WERI-Rb-1 (cell line): ENCODE measurements around the gene SIK3.

Experiments
- DNase-seq: peaks from one replicate; pipeline ENCODE4 v3.0.0-alpha.2; 2020
- H3K27ac ChIP-seq: fragments of 250-450 bp; sonication (Bioruptor Pico); 2 replicates; pipeline ENCODE4 v1.5.1; 2020; ENCODE audit warnings: mild to moderate bottlenecking, moderate library complexity
- H3K27me3 ChIP-seq: fragments of 250-450 bp; sonication (Bioruptor Pico); 2 replicates; pipeline ENCODE4 v1.5.1; 2021; ENCODE audit warnings: mild to moderate bottlenecking, low read depth, moderate library complexity; ENCODE audit not compliant: insufficient read depth, severe bottlenecking
- H3K36me3 ChIP-seq: fragments of 250-450 bp; sonication (Bioruptor Pico); 2 replicates; pipeline ENCODE4 v1.5.1; 2020; ENCODE audit warnings: mild to moderate bottlenecking, moderate library complexity
- H3K4me3 ChIP-seq: 2 replicates; pipeline ENCODE4 v1.5.1; 2011; ENCODE audit warnings: low read depth, mild to moderate bottlenecking, control low read depth, low read length
- H3K9me3 ChIP-seq: fragments of 250-450 bp; sonication (Bioruptor Pico); 2 replicates; pipeline ENCODE4 v1.5.1; 2021; ENCODE audit warnings: mild to moderate bottlenecking, moderate library complexity; ENCODE audit not compliant: severe bottlenecking
- CTCF ChIP-seq: IDR thresholded peaks from 2 replicates; pipeline ENCODE4 v1.5.1; 2011; ENCODE audit warnings: low read depth, mild to moderate bottlenecking, control low read depth, inconsistent platforms, low read length

SIK3 gene

GRCh38 chr11:117019871-117020270 lies 78.4 kb downstream of the SIK3 start:
- no peaks in the 10 kb centered on the region for H3K9me3 ChIP-seq
- no peaks in the 10 kb centered on the region for H3K27me3 ChIP-seq
- no peaks in the 10 kb centered on the region for H3K36me3 ChIP-seq
- TF ChIP-seq CTCF, result no peak
- H3K27ac ChIP-seq, result no peak overlapping the region
- H3K4me3 ChIP-seq, result no peak overlapping the region
- DNase-seq, result no peak

GRCh38 chr11:117017456-117017855 lies 80.8 kb downstream of the SIK3 start:
- no peak for TF ChIP-seq CTCF

GRCh38 chr11:117016747-117017146 lies 81.5 kb downstream of the SIK3 start:
- Histone ChIP-seq H3K9me3 (no peaks in the 10 kb centered on the region), H3K36me3 (no peaks in the 10 kb centered on the region), H3K27me3 (no peaks in the 10 kb centered on the region), H3K27ac (no peak overlapping the region), H3K4me3 (no peak overlapping the region)
- no peak for DNase-seq
- TF ChIP-seq CTCF, result no peak

More at GRCh38 chr11:117017456-117017855, 80.8 kb downstream of the SIK3 start:
- H3K4me3 ChIP-seq, result no peak overlapping the region
- no peaks in the 10 kb centered on the region for H3K9me3 ChIP-seq
- no peaks in the 10 kb centered on the region for H3K27me3 ChIP-seq
- no peaks in the 10 kb centered on the region for H3K36me3 ChIP-seq
- DNase-seq, result no peak
- H3K27ac ChIP-seq, result no peak overlapping the region

GRCh38 chr11:117016246-117016645 lies 82.0 kb downstream of the SIK3 start:
- Histone ChIP-seq H3K9me3 (no peaks in the 10 kb centered on the region), H3K36me3 (no peaks in the 10 kb centered on the region), H3K4me3 (no peak overlapping the region), H3K27ac (no peak overlapping the region), H3K27me3 (no peaks in the 10 kb centered on the region)
- no peak for TF ChIP-seq CTCF
- DNase-seq, result no peak

- DNase-seq, result no peak
- Histone ChIP-seq H3K4me3 (no peak overlapping the region), H3K27ac (no peak overlapping the region), H3K27me3 (no peaks in the 10 kb centered on the region), H3K9me3 (no peaks in the 10 kb centered on the region), H3K36me3 (no peaks in the 10 kb centered on the region)
- TF ChIP-seq CTCF, result no peak
Observed at GRCh38 chr11:117011541-117011898, 86.7 kb downstream of the SIK3 start.

GRCh38 chr11:117010808-117011540 lies 87.3 kb downstream of the SIK3 start:
- no peaks in the 10 kb centered on the region for H3K27me3 ChIP-seq
- DNase-seq, result no peak
- no peak overlapping the region for H3K27ac ChIP-seq
- TF ChIP-seq CTCF, result no peak
- H3K4me3 ChIP-seq, result no peak overlapping the region
- no peaks in the 10 kb centered on the region for H3K9me3 ChIP-seq
- no peaks in the 10 kb centered on the region for H3K36me3 ChIP-seq
